IMR-90 (cell line): ENCODE measurements around the gene JAK1. TPM values are rescaled to one million over a fixed set of nuclear protein-coding genes. Genes with fewer than 3 reads are reported as not detected.

Experiments
- ATAC-seq: fragments of 200-7000 bp; cut with Tn5 transposase; 2 replicates; pipeline ENCODE4 v1.9.1; 2020; ENCODE audit warnings: low read depth, mild to moderate bottlenecking, moderate library complexity
- BruUV-seq: library from RNA; stranded (reverse); fragments of 400-500 nt; replicated peaks from 2 replicates; lab custom pipeline; 2021; lab: Mats Ljungman, UMichigan
- CTCF ChIA-PET: fragments of 300-600 bp; formaldehyde crosslinking; extraction: SDS; loops from one replicate; lab custom pipeline; 2021; ENCODE audit warnings: antibody characterized with exemption; lab: Yijun Ruan, JAX
- POLR2A ChIA-PET: fragments of 300-600 bp; sonication (Branson Sonifier 250); formaldehyde crosslinking; loops from one replicate; lab custom pipeline; 2022; ENCODE audit warnings: antibody characterized with exemption; ENCODE audit not compliant: unreplicated experiment; lab: Charles Lee
- DNase-seq: peaks from one replicate; pipeline ENCODE4 v3.0.0; 2013
- H2AFZ ChIP-seq: replicated peaks from 2 replicates; pipeline ENCODE3; 2013; ENCODE audit warnings: low read length, mild to moderate bottlenecking; ENCODE audit not compliant: poor library complexity
- H2AK5ac ChIP-seq: 2 replicates; pipeline ENCODE4 v1.6.1; 2013; ENCODE audit warnings: low read depth, low read length, inconsistent platforms
- H2AK9ac ChIP-seq: replicated peaks from 2 replicates; pipeline ENCODE3; 2013; ENCODE audit warnings: mild to moderate bottlenecking, low read depth, low read length, moderate library complexity; ENCODE audit not compliant: poor library complexity
- H2BK120ac ChIP-seq: 2 replicates; pipeline ENCODE4 v1.6.1; 2013; ENCODE audit warnings: low read depth, low read length, inconsistent platforms
- H2BK15ac ChIP-seq: 3 replicates; pipeline ENCODE4 v1.6.1; 2013; ENCODE audit warnings: low read depth, low read length, inconsistent platforms
- H2BK20ac ChIP-seq: 2 replicates; pipeline ENCODE4 v1.6.1; 2013; ENCODE audit warnings: low read depth, mild to moderate bottlenecking, inconsistent platforms, low read length, moderate library complexity
- H2BK5ac ChIP-seq: 2 replicates; pipeline ENCODE4 v1.6.1; 2013; ENCODE audit warnings: mild to moderate bottlenecking, low read depth, low read length, inconsistent platforms; ENCODE audit not compliant: poor library complexity, severe bottlenecking
- H3K14ac ChIP-seq: replicated peaks from 2 replicates; pipeline ENCODE4 v1.6.1; 2013; ENCODE audit warnings: low read depth, low read length, inconsistent platforms
- H3K18ac ChIP-seq: 2 replicates; pipeline ENCODE4 v1.6.1; 2013; ENCODE audit warnings: low read depth, low read length, control low read depth
- H3K23ac ChIP-seq: 2 replicates; pipeline ENCODE4 v1.6.1; 2013; ENCODE audit warnings: low read depth, low read length, inconsistent platforms
- H3K27ac ChIP-seq: 2 replicates; pipeline ENCODE4 v1.5.1; 2013; ENCODE audit warnings: mild to moderate bottlenecking, control low read depth, low read length; ENCODE audit not compliant: insufficient read depth
- H3K27me3 ChIP-seq: 2 replicates; pipeline ENCODE4 v1.6.1; 2013; ENCODE audit warnings: low read length; ENCODE audit not compliant: control insufficient read depth, insufficient read depth
- H3K36me3 ChIP-seq: 2 replicates; pipeline ENCODE4 v1.6.1; 2013; ENCODE audit warnings: low read length, mixed read lengths; ENCODE audit not compliant: control insufficient read depth, insufficient read depth
- H3K4ac ChIP-seq: 2 replicates; pipeline ENCODE4 v1.6.1; 2013; ENCODE audit warnings: low read depth, low read length, inconsistent platforms
- H3K4me1 ChIP-seq: 2 replicates; pipeline ENCODE4 v1.6.1; 2013; ENCODE audit warnings: low read length, mixed read lengths; ENCODE audit not compliant: control insufficient read depth, insufficient read depth
- H3K4me2 ChIP-seq: 2 replicates; pipeline ENCODE4 v1.6.1; 2013; ENCODE audit warnings: low read depth, mild to moderate bottlenecking, control low read depth, low read length, moderate library complexity
- H3K4me3 ChIP-seq: 2 replicates; pipeline ENCODE4 v1.5.1; 2013; ENCODE audit warnings: low read depth, mild to moderate bottlenecking, control low read depth, low read length, moderate library complexity; ENCODE audit not compliant: insufficient read depth
- H3K56ac ChIP-seq: 2 replicates; pipeline ENCODE4 v1.6.1; 2013; ENCODE audit warnings: low read length, inconsistent platforms; ENCODE audit not compliant: insufficient read depth; ENCODE audit errors: extremely low read depth
- H3K79me1 ChIP-seq, 2 experiments: 2 replicates each; pipeline ENCODE4 v1.6.1; 2013; ENCODE audit warnings: low read length in 2 of 2, inconsistent platforms in 1 of 2, low read depth in 1 of 2
- H3K9ac ChIP-seq: 2 replicates; pipeline ENCODE4 v1.6.1; 2013; ENCODE audit warnings: low read depth, low read length, control low read depth
- H3K9me1 ChIP-seq: 2 replicates; pipeline ENCODE4 v1.6.1; 2013; ENCODE audit warnings: low read length, inconsistent platforms; ENCODE audit not compliant: insufficient read depth
- H3K9me3 ChIP-seq: 2 replicates; pipeline ENCODE4 v1.6.1; 2013; ENCODE audit warnings: low read length; ENCODE audit not compliant: control insufficient read depth, insufficient read depth
- H4K20me1 ChIP-seq: 2 replicates; pipeline ENCODE4 v1.6.1; 2013; ENCODE audit warnings: low read length, inconsistent platforms; ENCODE audit not compliant: insufficient read depth
- H4K5ac ChIP-seq: 2 replicates; pipeline ENCODE4 v1.6.1; 2013; ENCODE audit warnings: mild to moderate bottlenecking, low read depth, low read length, control low read depth
- H4K8ac ChIP-seq, 2 experiments: 2 replicates each; pipeline ENCODE4 v1.6.1; 2013; ENCODE audit warnings: low read depth in 2 of 2, low read length in 2 of 2, control low read depth in 1 of 2, inconsistent platforms in 1 of 2
- H4K91ac ChIP-seq: 2 replicates; pipeline ENCODE4 v1.6.1; 2013; ENCODE audit warnings: low read depth, low read length, inconsistent platforms; ENCODE audit not compliant: insufficient read depth
- BHLHE40 ChIP-seq: fragments of 150-350 bp; IDR thresholded peaks from 2 replicates; pipeline ENCODE4 v1.6.1; 2016; ENCODE audit warnings: mild to moderate bottlenecking, low read depth, low read length
- CEBPB ChIP-seq: IDR thresholded peaks from 2 replicates; pipeline ENCODE4 v1.6.1; 2012; ENCODE audit warnings: low read depth, low read length, improper control_type of control experiment
- CHD1 ChIP-seq: IDR thresholded peaks from 2 replicates; pipeline ENCODE4 v1.6.1; 2012; ENCODE audit warnings: low read depth, low read length, improper control_type of control experiment
- ELK1 ChIP-seq: fragments of 150-350 bp; IDR thresholded peaks from 2 replicates; pipeline ENCODE4 v1.6.1; 2016; ENCODE audit warnings: low read depth, mild to moderate bottlenecking, low read length, moderate library complexity, borderline replicate concordance
- FOS ChIP-seq: fragments of 150-350 bp; IDR thresholded peaks from 2 replicates; pipeline ENCODE4 v1.6.1; 2016; ENCODE audit warnings: low read depth, low read length
- MAFK ChIP-seq: IDR thresholded peaks from 2 replicates; pipeline ENCODE4 v1.6.1; 2012; ENCODE audit warnings: low read depth, low read length, improper control_type of control experiment
- MAZ ChIP-seq: IDR thresholded peaks from 2 replicates; pipeline ENCODE4 v1.6.1; 2012; ENCODE audit warnings: low read depth, mild to moderate bottlenecking, low read length, improper control_type of control experiment, moderate library complexity, borderline replicate concordance
- MXI1 ChIP-seq: IDR thresholded peaks from 2 replicates; pipeline ENCODE4 v1.6.1; 2012; ENCODE audit warnings: low read depth, mild to moderate bottlenecking, low read length, moderate library complexity, borderline replicate concordance
- NFE2L2 ChIP-seq: fragments of 150-350 bp; IDR thresholded peaks from 2 replicates; pipeline ENCODE4 v1.6.1; 2016; ENCODE audit warnings: low read depth, mild to moderate bottlenecking, low read length
- POLR2A ChIP-seq: IDR thresholded peaks from 2 replicates; pipeline ENCODE4 v1.6.1; 2012; ENCODE audit warnings: mild to moderate bottlenecking, low read depth, low read length
- RAD21 ChIP-seq: IDR thresholded peaks from 2 replicates; pipeline ENCODE4 v1.6.1; 2012; ENCODE audit warnings: low read length, improper control_type of control experiment
- RCOR1 ChIP-seq: IDR thresholded peaks from 2 replicates; pipeline ENCODE4 v1.6.1; 2012; ENCODE audit warnings: mild to moderate bottlenecking, low read length, improper control_type of control experiment; ENCODE audit not compliant: insufficient replicate concordance
- RFX5 ChIP-seq: IDR thresholded peaks from 2 replicates; pipeline ENCODE4 v1.8.0; 2012; ENCODE audit warnings: low read depth, mild to moderate bottlenecking, low read length, moderate library complexity
- WGBS, 2 experiments: methylation state at CpG; one replicate each; pipeline versions ENCODE4 v1.1.5 to v1.1.7; 2013; ENCODE audit warnings: missing lambda C conversion rate in 2 of 2; ENCODE audit not compliant: insufficient read length in 1 of 2; ENCODE audit errors: extremely low coverage in 2 of 2; 5-methylcytosine and 5-hydroxymethylcytosine counted together
- dilution Hi-C: fragments of 300-500 bp; cut with HindIII; formaldehyde crosslinking; loops from one replicate; pipeline ENCODE4 v1.14.3; 2018; ENCODE audit warnings: low sequenced_read_pairs; ENCODE audit not compliant: unreplicated experiment
- in situ Hi-C: fragments of 300-500 bp; cut with MboI; formaldehyde crosslinking; loops from 3 replicates; pipeline ENCODE4 v1.14.3; 2019; ENCODE audit warnings: low sequenced_read_pairs, inconsistent platforms, mixed read lengths
- intact Hi-C: fragments of 100-400 bp; cut with micrococcal nuclease; formaldehyde crosslinking; loops from 2 replicates; pipeline ENCODE4 v1.10.0; 2022
- polyA plus RNA-seq, 3 experiments: library from polyadenylated mRNA; depleted of rRNA; stranded (reverse); fragments of >200 nt; gene quantifications; 2 replicates each; pipeline ENCODE4 v1.2.3, GENCODE V29; 2012; ENCODE audit warnings: low replicate concordance in 1 of 3
- total RNA-seq: library from RNA; depleted of rRNA; stranded (reverse); fragments of >200 nt; gene quantifications from 2 replicates; pipeline ENCODE4 v1.2.3, GENCODE V29; 2012
- TF ChIP-seq, protein P1 (sequence below): fragments of 150-350 bp; IDR thresholded peaks from 2 replicates; pipeline ENCODE4 v1.6.1; 2017; ENCODE audit warnings: mild to moderate bottlenecking, antibody characterized with exemption, low read length, low read depth

JAK1 gene
- total and polyA plus RNA-seq, 2 of the 4 experiments (the other 2 are of a cell fraction), result 76.9 to 103 TPM

GRCh38 chr1:64913361-64914015, 52.9 kb downstream of the JAK1 start:
- no peak overlapping the region for H2AFZ ChIP-seq
- no peak overlapping the region for H4K8ac ChIP-seq
- no peak overlapping the region for H3K4me3 ChIP-seq
- no peak overlapping the region for H3K18ac ChIP-seq
- in situ Hi-C loops, result no loop called here
- TF ChIP-seq MXI1 (no peak), RFX5 (no peak), MAFK (no peak), CEBPB (no peak), RAD21 (no peak), FOS (no peak), NFE2L2 (no peak), ELK1 (no peak), MAZ (no peak), BHLHE40 (no peak), CHD1 (no peak), RCOR1 (no peak), POLR2A (no peak)
- TF ChIP-seq, protein P1, sequence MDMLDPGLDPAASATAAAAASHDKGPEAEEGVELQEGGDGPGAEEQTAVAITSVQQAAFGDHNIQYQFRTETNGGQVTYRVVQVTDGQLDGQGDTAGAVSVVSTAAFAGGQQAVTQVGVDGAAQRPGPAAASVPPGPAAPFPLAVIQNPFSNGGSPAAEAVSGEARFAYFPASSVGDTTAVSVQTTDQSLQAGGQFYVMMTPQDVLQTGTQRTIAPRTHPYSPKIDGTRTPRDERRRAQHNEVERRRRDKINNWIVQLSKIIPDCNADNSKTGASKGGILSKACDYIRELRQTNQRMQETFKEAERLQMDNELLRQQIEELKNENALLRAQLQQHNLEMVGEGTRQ, result no peak
- H2BK5ac ChIP-seq, result no peak overlapping the region
- H3K56ac ChIP-seq, result no peak overlapping the region
- H3K36me3 ChIP-seq, result no peaks in the 10 kb centered on the region
- ATAC-seq, result no peak
- H3K4me2 ChIP-seq, result no peak overlapping the region
- no peaks in the 10 kb centered on the region for H3K9me3 ChIP-seq
- dilution Hi-C loops, result no loop called here
- no peak overlapping the region for H2BK15ac ChIP-seq
- intact Hi-C loops, result no loop called here
- H4K5ac ChIP-seq, result no peak overlapping the region
- BruUV-seq, result no TSS peak
- H2BK120ac ChIP-seq, result no peak overlapping the region
- H2AK5ac ChIP-seq, result no peak overlapping the region
- no CpG with 5 or more reads among the region's 3 CpGs for WGBS, 2 experiments
- no peak for DNase-seq
- H3K23ac ChIP-seq, result no peak overlapping the region
- ChIA-PET CTCF (no interaction called here), POLR2A (no interaction called here)
- no peak overlapping the region for H2BK20ac ChIP-seq
- H3K27me3 ChIP-seq, result no peaks in the 10 kb centered on the region
- no peak overlapping the region for H3K9ac ChIP-seq
- H4K20me1 ChIP-seq, result peaks cover 65% of the 10 kb centered on the region
- H4K91ac ChIP-seq, result no peak overlapping the region
- H2AK9ac ChIP-seq, result no peak overlapping the region
- no peak overlapping the region for H3K14ac ChIP-seq
- peaks cover 19 to 84% of the 10 kb centered on the region in 2 experiments for H3K79me1 ChIP-seq
- H3K4ac ChIP-seq, result no peak overlapping the region
- no peak overlapping the region for H3K27ac ChIP-seq
- H3K9me1 ChIP-seq, result peaks cover 23% of the 10 kb centered on the region
- H3K4me1 ChIP-seq, result peaks cover 16% of the 10 kb centered on the region
